Thoracic aorta (tissue), 2 donors: ENCODE data around the gene LSM7. TPM values are rescaled to one million over a fixed set of nuclear protein-coding genes. Genes with fewer than 3 reads are reported as not detected.

ENCODE experiments used
- ATAC-seq: fragments of 150-250 bp; one replicate; pipeline ENCODE4 v1.8.0; 2017; ENCODE audit warnings: low read depth; ENCODE audit not compliant: insufficient number of reproducible peaks, low FRiP score
- DNase-seq: peaks from one replicate; pipeline ENCODE4 v3.0.0-alpha.2; 2020; ENCODE audit warnings: low spot score
- H3K27ac ChIP-seq, 2 donors: fragments of 200-600 bp; sonication (generic); 1 replicate in 1 of 2; 2 replicates in 1 of 2; pipeline ENCODE4 v1.5.1; 2016; ENCODE audit warnings: mild to moderate bottlenecking in 2 of 2, moderate library complexity in 2 of 2
- H3K27me3 ChIP-seq: fragments of 200-600 bp; sonication (generic); replicated peaks from 2 replicates; pipeline ENCODE4 v1.6.0; 2016; ENCODE audit warnings: mild to moderate bottlenecking; ENCODE audit not compliant: insufficient read depth
- H3K36me3 ChIP-seq: fragments of 200-600 bp; sonication (generic); one replicate; pipeline ENCODE4 v1.5.1; 2016
- H3K4me1 ChIP-seq, 2 donors: fragments of 200-600 bp; sonication (generic); 1 replicate in 1 of 2; 2 replicates in 1 of 2; pipeline versions ENCODE4 v1.5.1 to v1.6.0; 2016; ENCODE audit warnings: low read depth in 2 of 2, mild to moderate bottlenecking in 1 of 2; ENCODE audit not compliant: control insufficient read depth in 1 of 2
- H3K4me3 ChIP-seq: fragments of 200-600 bp; sonication (generic); 2 replicates; pipeline ENCODE4 v1.5.1; 2016; ENCODE audit warnings: mild to moderate bottlenecking
- H3K9me3 ChIP-seq: fragments of 200-600 bp; sonication (generic); 2 replicates; pipeline ENCODE4 v1.5.1; 2016
- CTCF ChIP-seq: fragments of 200-600 bp; sonication (generic); IDR thresholded peaks from one replicate; pipeline ENCODE4 v1.5.1; 2019; ENCODE audit warnings: antibody characterized with exemption
- total RNA-seq, 2 donors: library from RNA; depleted of rRNA; stranded (reverse); fragments of >200 nt; gene quantifications; one replicate each; pipeline versions ENCODE4 v1.1.0 to v1.2.3, GENCODE V29; 2016

The LSM7 gene
- total RNA-seq, 2 donors from 2014 or later: 35.5 to 38.8 TPM

DNA sequence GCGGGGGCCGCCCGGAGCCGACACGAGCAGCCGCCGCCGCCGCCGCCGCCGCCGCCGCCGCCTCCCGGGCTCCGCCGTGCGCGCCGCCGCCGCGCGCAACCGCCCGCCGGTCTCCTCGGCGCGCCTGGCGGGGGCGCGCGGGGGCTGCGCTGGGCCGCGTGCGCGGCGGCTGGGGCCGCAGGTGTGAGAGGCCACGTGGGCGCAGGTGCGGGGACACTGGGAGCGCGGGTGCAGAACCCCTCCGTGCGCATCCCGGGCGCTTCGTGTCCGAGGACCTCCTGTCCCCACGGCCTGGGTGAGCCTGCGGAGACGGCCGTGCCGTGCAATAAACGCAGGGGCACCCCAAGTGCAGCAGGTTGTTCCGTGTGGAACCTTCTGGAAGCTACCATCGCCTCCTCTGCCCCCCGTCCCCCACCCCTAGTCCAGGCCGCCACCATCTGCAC lies 20.3 kb downstream of the LSM7 start, which contains the start of gene LINGO3:
Gene LINGO3 (minus strand): TSS at position 41 of the 443 bp plus-strand sequence. CDS start 16,378 bp downstream, outside the sequence.
- DNase-seq (no peak), ATAC-seq (no peak)
- peak within 1 kb of the TSS; percentile 47 for H3K4me3 ChIP-seq
- peaks cover 0 to 8% of the 10 kb centered on the region in 2 donors for H3K4me1 ChIP-seq
- no peak for TF ChIP-seq CTCF
- H3K27me3 ChIP-seq: peaks cover 17% of the 10 kb centered on the region
- no peaks in the 10 kb centered on the region for H3K36me3 ChIP-seq
- H3K27ac ChIP-seq: no peak within 1 kb of the TSS
- H3K9me3 ChIP-seq: no peaks in the 10 kb centered on the region

GRCh38 chr19:2307518-2308012 lies 20.8 kb downstream of the LSM7 start:
- H3K4me1 ChIP-seq: peaks cover 0 to 10% of the 10 kb centered on the region in 2 donors
- DNase-seq: no peak
- no peaks in the 10 kb centered on the region for H3K9me3 ChIP-seq
- no peak overlapping the region for H3K27ac ChIP-seq
- peaks cover 14% of the 10 kb centered on the region for H3K27me3 ChIP-seq
- H3K36me3 ChIP-seq: no peaks in the 10 kb centered on the region
- TF ChIP-seq CTCF: no peak
- ATAC-seq: no peak
- H3K4me3 ChIP-seq: no peak overlapping the region

DNA sequence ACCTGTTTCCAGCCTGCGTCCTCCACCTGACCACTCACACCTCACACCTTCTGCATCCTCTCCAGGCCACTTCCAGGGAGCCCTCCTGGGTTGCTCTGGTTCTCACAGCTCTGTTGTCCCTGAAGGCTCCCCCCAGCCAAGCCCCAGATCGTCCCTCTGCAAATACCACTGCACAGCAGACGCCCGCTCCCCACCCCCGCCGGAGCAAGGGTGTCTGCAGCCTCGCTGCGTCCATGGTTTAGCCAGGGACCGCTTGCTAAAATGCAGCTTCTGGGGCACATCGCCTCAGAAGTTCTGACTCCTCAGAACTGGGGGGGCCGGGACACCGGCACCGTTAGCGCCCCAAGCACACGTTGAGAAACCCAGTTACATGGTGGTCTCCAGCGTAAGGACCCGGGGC lies 21.4 kb downstream of the LSM7 start:
- DNase-seq: no peak
- no peak for ATAC-seq
- Histone ChIP-seq H3K27ac (no peak overlapping the region), H3K9me3 (no peaks in the 10 kb centered on the region), H3K36me3 (no peaks in the 10 kb centered on the region), H3K4me3 (no peak overlapping the region), H3K4me1 (peaks cover 0 to 16% of the 10 kb centered on the region in 2 donors), H3K27me3 (peaks cover 12% of the 10 kb centered on the region)
- TF ChIP-seq CTCF: no peak

DNA sequence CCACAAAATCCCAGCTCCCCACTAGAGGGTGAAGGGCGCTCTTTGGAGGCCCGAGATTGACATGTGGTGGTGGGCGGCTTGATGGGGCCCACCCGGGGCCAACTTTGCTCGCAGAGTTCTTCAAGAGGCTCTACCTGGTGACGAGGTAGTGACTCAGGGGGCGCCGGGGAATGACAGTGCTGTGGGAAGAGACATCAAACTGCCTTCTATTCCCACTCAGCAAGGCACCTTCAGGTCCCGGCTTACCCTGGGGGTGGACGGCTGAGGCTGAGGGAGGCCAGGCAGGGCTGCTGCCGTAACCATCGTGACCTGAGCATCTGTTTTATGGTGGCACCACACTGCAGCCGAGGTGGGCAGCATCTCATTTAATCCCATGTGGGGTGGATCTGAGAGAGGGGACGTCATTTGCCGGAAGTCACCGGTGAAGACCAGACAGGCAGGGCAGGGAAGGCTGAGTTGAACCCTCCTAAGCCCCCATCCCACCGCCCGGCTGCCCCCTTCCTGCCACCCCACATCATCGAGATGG lies 22.0 kb downstream of the LSM7 start:
- ATAC-seq (no peak), DNase-seq (no peak)
- Histone ChIP-seq H3K36me3 (no peaks in the 10 kb centered on the region), H3K27me3 (peaks cover 12% of the 10 kb centered on the region), H3K9me3 (no peaks in the 10 kb centered on the region), H3K27ac (no peak overlapping the region), H3K4me3 (no peak overlapping the region), H3K4me1 (peaks cover 0 to 16% of the 10 kb centered on the region in 2 donors)
- TF ChIP-seq CTCF: no peak

- Histone ChIP-seq H3K27me3 (peaks cover 12% of the 10 kb centered on the region), H3K4me3 (no peak overlapping the region), H3K27ac (no peak overlapping the region), H3K4me1 (peaks cover 0 to 16% of the 10 kb centered on the region in 2 donors), H3K36me3 (no peaks in the 10 kb centered on the region), H3K9me3 (no peaks in the 10 kb centered on the region)
- no peak for TF ChIP-seq CTCF
- DNase-seq: no peak
- no peak for ATAC-seq
Observed at GRCh38 chr19:2305452-2306280, 22.7 kb downstream of the LSM7 start.
